Epithelial cell of esophagus (primary cell): ENCODE results near the gene MRPL39.

Experiments
- DNase-seq: peaks from one replicate; pipeline ENCODE4 v3.0.0; 2010; ENCODE audit warnings: low read depth
- H3K4me3 ChIP-seq: 2 replicates; pipeline ENCODE4 v1.5.1; 2011; ENCODE audit warnings: mild to moderate bottlenecking, low read length, control low read depth
- CTCF ChIP-seq: IDR thresholded peaks from 2 replicates; pipeline ENCODE4 v1.5.1; 2011; ENCODE audit warnings: low read depth, mild to moderate bottlenecking, low read length, control low read depth, inconsistent platforms; ENCODE audit not compliant: insufficient read depth; ENCODE audit errors: missing control alignments

The MRPL39 gene

GRCh38 chr21:25640202-25640942 is 33.1 kb upstream of the MRPL39 start:
- no peak overlapping the region for H3K4me3 ChIP-seq
- no peak for DNase-seq
- no peak for TF ChIP-seq CTCF

DNA sequence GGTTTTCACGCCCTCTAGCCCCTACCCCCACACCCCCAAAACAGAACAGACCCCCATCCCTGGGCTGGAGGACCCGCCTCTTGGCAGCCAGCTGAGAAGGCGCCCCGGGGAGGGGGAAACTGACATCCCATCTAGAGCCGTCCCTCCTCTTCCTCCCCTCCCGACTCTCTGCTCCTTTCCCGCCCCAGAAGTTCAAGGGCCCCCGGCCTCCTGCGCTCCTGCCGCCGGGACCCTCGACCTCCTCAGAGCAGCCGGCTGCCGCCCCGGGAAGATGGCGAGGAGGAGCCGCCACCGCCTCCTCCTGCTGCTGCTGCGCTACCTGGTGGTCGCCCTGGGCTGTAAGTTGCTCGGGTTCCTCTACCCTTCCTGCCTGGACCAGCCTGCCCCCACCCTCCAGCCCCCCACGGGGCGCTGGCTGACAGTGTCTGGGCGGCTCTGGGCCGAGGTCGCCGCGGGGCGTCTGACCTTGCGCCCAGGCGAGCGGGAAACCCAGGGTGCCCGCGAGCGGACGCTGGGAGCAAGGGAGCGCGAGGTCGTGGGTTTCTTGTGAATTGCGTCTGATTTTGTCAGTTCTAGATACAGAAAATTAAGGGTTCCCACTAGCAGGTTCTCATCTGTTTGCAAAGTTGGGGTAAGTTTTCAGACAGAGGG is 32.4 kb upstream of the MRPL39 start:
- no peak for DNase-seq
- peak overlapping the region; percentile 27 for H3K4me3 ChIP-seq
- no peak for TF ChIP-seq CTCF

- DNase-seq: no peak
- peak within 1 kb of the TSS; percentile 27 for H3K4me3 ChIP-seq
- no peak for TF ChIP-seq CTCF
Measured at GRCh38 chr21:25638660-25639550, 31.6 kb upstream of the MRPL39 start, which contains the start of gene JAM2. JAM2 (plus strand) TSS chr21:25639258; CDS start chr21:25639822, 564 bp downstream.

- no peak overlapping the region for H3K4me3 ChIP-seq
- TF ChIP-seq CTCF: no peak
- no peak for DNase-seq
Measured at GRCh38 chr21:25637851-25638659, 30.8 kb upstream of the MRPL39 start.

- TF ChIP-seq CTCF: no peak
- no peak overlapping the region for H3K4me3 ChIP-seq
- DNase-seq: peak; percentile 41
Measured at GRCh38 chr21:25636727-25637126, 29.4 kb upstream of the MRPL39 start.

DNA sequence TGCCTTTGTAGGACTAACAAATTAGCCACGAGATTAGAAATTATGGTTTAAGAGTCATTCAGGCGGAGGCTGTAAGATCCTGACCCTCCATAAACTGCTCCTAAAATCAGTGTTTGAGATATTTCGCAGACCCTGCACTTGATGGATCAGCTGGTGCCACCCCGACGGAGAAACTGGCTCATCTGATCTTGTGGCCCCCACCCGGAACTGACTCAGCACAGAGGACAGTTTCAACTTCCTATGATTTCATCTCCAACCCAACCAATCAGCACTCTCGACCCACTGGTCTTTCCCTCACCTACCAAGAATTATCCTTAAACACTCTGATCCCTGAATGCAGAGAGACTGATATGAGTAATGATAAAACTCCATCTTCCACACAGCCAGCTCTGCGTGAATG is 28.0 kb upstream of the MRPL39 start:
- no peak for TF ChIP-seq CTCF
- H3K4me3 ChIP-seq: no peak overlapping the region
- DNase-seq: no peak
